GM23338 (cell line): ENCODE data around the gene GPBP1L1. TPM values are rescaled to one million over a fixed set of nuclear protein-coding genes. Genes with fewer than 3 reads are reported as not detected.

Experiments
- ATAC-seq: fragments of 200-7000 bp; cut with Tn5 transposase; 3 replicates; pipeline ENCODE4 v1.9.1; 2020
- DNase-seq: peaks from one replicate; pipeline ENCODE4 v3.0.0-alpha.2; 2015; ENCODE audit warnings: low spot score
- H2AFZ ChIP-seq: fragments of 200-600 bp; sonication (generic); 2 replicates; pipeline ENCODE4 v1.8.0; 2016; ENCODE audit warnings: antibody characterized with exemption, mild to moderate bottlenecking, moderate library complexity
- H3F3A ChIP-seq: fragments of 200-600 bp; sonication (generic); replicated peaks from 2 replicates; pipeline ENCODE4 v1.8.0; 2017; ENCODE audit warnings: antibody characterized with exemption, mixed run types, low read depth
- H3K27ac ChIP-seq: fragments of 200-600 bp; sonication (generic); 2 replicates; pipeline ENCODE4 v1.6.1; 2016; ENCODE audit warnings: low read depth
- H3K27me3 ChIP-seq: fragments of 200-600 bp; sonication (generic); 2 replicates; pipeline ENCODE4 v1.8.0; 2016; ENCODE audit warnings: mild to moderate bottlenecking, mixed run types, moderate library complexity; ENCODE audit not compliant: insufficient read depth
- H3K36me3 ChIP-seq: fragments of 200-600 bp; sonication (generic); 2 replicates; pipeline ENCODE4 v1.8.0; 2016; ENCODE audit warnings: mild to moderate bottlenecking; ENCODE audit not compliant: insufficient read depth
- H3K4me1 ChIP-seq: fragments of 200-600 bp; sonication (generic); 2 replicates; pipeline ENCODE4 v1.8.0; 2016; ENCODE audit warnings: mild to moderate bottlenecking, moderate library complexity; ENCODE audit not compliant: insufficient read depth
- H3K4me2 ChIP-seq: fragments of 200-600 bp; sonication (generic); 2 replicates; pipeline ENCODE4 v1.7.1; 2017; ENCODE audit warnings: mixed run types
- H3K4me3 ChIP-seq: fragments of 200-600 bp; sonication (generic); 2 replicates; pipeline ENCODE4 v1.6.1; 2016; ENCODE audit warnings: mixed run types
- H3K79me2 ChIP-seq: fragments of 200-600 bp; sonication (generic); replicated peaks from 2 replicates; pipeline ENCODE4 v1.8.0; 2017; ENCODE audit warnings: mild to moderate bottlenecking; ENCODE audit not compliant: insufficient read depth
- H3K9me2 ChIP-seq: fragments of 200-600 bp; sonication (generic); 2 replicates; pipeline ENCODE4 v1.8.0; 2017; ENCODE audit not compliant: insufficient read depth
- H4K20me1 ChIP-seq: fragments of 200-600 bp; sonication (generic); replicated peaks from 2 replicates; pipeline ENCODE4 v1.8.0; 2017; ENCODE audit warnings: mild to moderate bottlenecking; ENCODE audit not compliant: insufficient read depth
- H3K27ac Mint-ChIP-seq: 2 replicates; pipeline ENCODE4 v1.8.0; 2020; ENCODE audit warnings: inconsistent platforms, mild to moderate bottlenecking, moderate library complexity, mixed read lengths
- H3K27me3 Mint-ChIP-seq: 3 replicates; pipeline ENCODE4 v1.8.0; 2022; ENCODE audit warnings: low read depth, mild to moderate bottlenecking, moderate library complexity, mixed read lengths, inconsistent platforms; ENCODE audit not compliant: insufficient read depth, poor library complexity
- H3K36me3 Mint-ChIP-seq: 3 replicates; pipeline ENCODE4 v1.8.0; 2021; ENCODE audit warnings: low read depth, mild to moderate bottlenecking, inconsistent platforms, moderate library complexity, mixed read lengths
- H3K4me1 Mint-ChIP-seq: 3 replicates; pipeline ENCODE4 v1.8.0; 2020; ENCODE audit warnings: mild to moderate bottlenecking, inconsistent platforms, mixed read lengths
- H3K4me3 Mint-ChIP-seq: 3 replicates; pipeline ENCODE4 v1.8.0; 2021; ENCODE audit warnings: moderate library complexity, mild to moderate bottlenecking, inconsistent platforms, mixed read lengths
- H3K9me3 Mint-ChIP-seq: 3 replicates; pipeline ENCODE4 v1.8.0; 2020; ENCODE audit warnings: moderate library complexity, mild to moderate bottlenecking, inconsistent platforms, mixed read lengths
- EZH2 ChIP-seq: fragments of 200-600 bp; sonication (generic); IDR thresholded peaks from one replicate; pipeline ENCODE4 v1.8.0; 2017; ENCODE audit warnings: antibody characterized with exemption, mild to moderate bottlenecking, low read depth; ENCODE audit not compliant: unreplicated experiment
- EZH2phosphoT487 ChIP-seq: fragments of 200-600 bp; sonication (generic); IDR thresholded peaks from one replicate; pipeline ENCODE4 v1.8.1; 2018; ENCODE audit warnings: antibody characterized with exemption; ENCODE audit not compliant: unreplicated experiment
- JUNB ChIP-seq: IDR thresholded peaks from one replicate; pipeline ENCODE4 v1.6.1; 2016; ENCODE audit warnings: antibody characterized with exemption; ENCODE audit not compliant: unreplicated experiment
- NANOG ChIP-seq: IDR thresholded peaks from 2 replicates; pipeline ENCODE4 v1.6.1; 2016; ENCODE audit warnings: antibody characterized with exemption, borderline replicate concordance
- REST ChIP-seq: IDR thresholded peaks from one replicate; pipeline ENCODE4 v1.6.1; 2018; ENCODE audit warnings: antibody characterized with exemption; ENCODE audit not compliant: unreplicated experiment
- STAT1 ChIP-seq: IDR thresholded peaks from one replicate; pipeline ENCODE4 v1.6.1; 2016; ENCODE audit warnings: antibody characterized with exemption; ENCODE audit not compliant: unreplicated experiment
- ZNF331 ChIP-seq: fragments of 250-450 bp; sonication (Bioruptor Pico); IDR thresholded peaks from 2 replicates; pipeline ENCODE4 v1.5.0; 2020; ENCODE audit warnings: low read depth, mild to moderate bottlenecking, moderate library complexity
- ZNF462 ChIP-seq: fragments of 250-450 bp; sonication (Bioruptor Pico); IDR thresholded peaks from 2 replicates; pipeline ENCODE4 v1.5.0; 2020; ENCODE audit warnings: mild to moderate bottlenecking, moderate library complexity
- polyA plus RNA-seq: library from polyadenylated mRNA; unstranded; fragments of >200 nt; fragmentation: Nextera tagmentation; extraction: Ambion mirVana; gene quantifications from 2 replicates; pipeline ENCODE4 v1.2.1, GENCODE V29; 2016
- total RNA-seq: library from RNA; depleted of rRNA; stranded (reverse); fragments of >200 nt; shearing (Covaris generic); gene quantifications from 2 replicates; pipeline ENCODE4 v1.2.3, GENCODE V29; 2014

GPBP1L1 gene
- total and polyA plus RNA-seq, 2 experiments from 2014 or later: 61.7 to 117 TPM

GRCh38 chr1:45723248-45723930, 37.1 kb upstream of the GPBP1L1 start:
- Mint-ChIP-seq H3K27me3 (peaks cover 3% of the 10 kb centered on the region), H3K4me3 (no peak overlapping the region), H3K36me3 (peaks cover 11% of the 10 kb centered on the region; the same call in 2 of the 3 replicates), H3K4me1 (no peaks in the 10 kb centered on the region), H3K27ac (no peak overlapping the region), H3K9me3 (peaks cover 3% of the 10 kb centered on the region; the same call in 2 of the 3 replicates)
- H3K27me3 ChIP-seq: no peaks in the 10 kb centered on the region
- no peak overlapping the region for H2AFZ ChIP-seq
- no peaks in the 10 kb centered on the region for H3K36me3 ChIP-seq
- no peak for ATAC-seq
- no peaks in the 10 kb centered on the region for H3K9me2 ChIP-seq
- no peak overlapping the region for H3K4me3 ChIP-seq
- TF ChIP-seq REST (no peak), ZNF331 (no peak), EZH2phosphoT487 (no peak), EZH2 (no peak), STAT1 (no peak), ZNF462 (no peak), NANOG (no peak), JUNB (no peak)
- DNase-seq: no peak
- H3K27ac ChIP-seq: no peak overlapping the region
- no peaks in the 10 kb centered on the region for H3F3A ChIP-seq
- H3K79me2 ChIP-seq: no peaks in the 10 kb centered on the region
- no peaks in the 10 kb centered on the region for H4K20me1 ChIP-seq
- no peak overlapping the region for H3K4me2 ChIP-seq
- H3K4me1 ChIP-seq: no peaks in the 10 kb centered on the region
